22Rv1 (cell line): ENCODE data around the gene APBB3.
A peak's percentile ranks its signal among the peaks of the same experiment; 100 is the strongest.

Experiments used
- H3K27ac ChIP-seq: fragments of 450-650 bp; 2 replicates; pipeline ENCODE4 v1.5.1; 2017
- ZFX ChIP-seq: fragments of 450-650 bp; IDR thresholded peaks from 2 replicates; pipeline ENCODE4 v1.6.1; 2017; ENCODE audit warnings: antibody characterized with exemption, borderline replicate concordance
- TF ChIP-seq, protein P1 (sequence below): fragments of 450-650 bp; IDR thresholded peaks from 2 replicates; pipeline ENCODE4 v1.5.1; 2017; ENCODE audit warnings: mild to moderate bottlenecking

Gene APBB3

DNA sequence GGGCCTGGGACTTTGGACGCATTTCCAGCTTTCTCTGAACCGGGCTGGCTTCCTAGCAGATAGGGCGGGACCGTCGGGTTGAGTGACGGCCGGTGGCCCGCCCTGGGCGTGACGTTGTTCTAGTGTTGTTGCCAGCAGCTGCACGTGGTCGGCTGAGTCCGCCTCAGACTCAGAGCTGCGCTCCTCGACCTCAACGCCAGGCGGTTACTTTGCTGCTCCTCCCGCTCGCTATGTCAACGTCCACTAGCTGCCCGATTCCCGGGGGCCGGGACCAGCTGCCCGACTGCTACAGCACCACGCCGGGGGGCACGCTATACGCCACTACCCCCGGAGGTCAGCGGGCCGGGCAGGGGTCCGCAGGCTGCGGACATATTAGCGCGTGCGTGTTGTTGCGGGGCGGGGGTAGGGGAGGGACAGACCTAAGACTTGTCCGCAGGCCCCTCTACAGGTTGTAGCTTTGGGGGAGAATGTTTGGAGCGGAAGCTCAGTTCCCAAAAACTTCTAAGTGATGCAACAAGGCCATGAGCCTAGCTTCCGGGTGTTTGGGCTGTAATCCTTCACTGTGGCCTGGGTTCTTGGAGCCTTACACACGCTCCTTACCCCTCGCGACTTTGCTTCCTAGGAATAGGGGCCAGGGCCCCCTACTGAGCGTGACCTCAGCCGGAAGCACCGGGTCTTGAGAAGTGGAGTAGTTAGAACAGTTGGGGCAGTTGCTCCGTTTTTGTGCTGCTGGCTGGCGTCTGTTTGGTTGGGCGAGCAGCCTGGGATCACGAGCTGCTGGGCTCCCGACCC is 16.7 kb downstream of the APBB3 start, which contains the start of gene EIF4EBP3:
Gene EIF4EBP3, plus strand, starts transcription at position 155 of the 792 bp plus-strand sequence. Its CDS starts 76 bp downstream, at position 231.
- peak within 1 kb of the TSS; percentile 89 for H3K27ac ChIP-seq
- no peak for TF ChIP-seq ZFX
- TF ChIP-seq, protein P1, sequence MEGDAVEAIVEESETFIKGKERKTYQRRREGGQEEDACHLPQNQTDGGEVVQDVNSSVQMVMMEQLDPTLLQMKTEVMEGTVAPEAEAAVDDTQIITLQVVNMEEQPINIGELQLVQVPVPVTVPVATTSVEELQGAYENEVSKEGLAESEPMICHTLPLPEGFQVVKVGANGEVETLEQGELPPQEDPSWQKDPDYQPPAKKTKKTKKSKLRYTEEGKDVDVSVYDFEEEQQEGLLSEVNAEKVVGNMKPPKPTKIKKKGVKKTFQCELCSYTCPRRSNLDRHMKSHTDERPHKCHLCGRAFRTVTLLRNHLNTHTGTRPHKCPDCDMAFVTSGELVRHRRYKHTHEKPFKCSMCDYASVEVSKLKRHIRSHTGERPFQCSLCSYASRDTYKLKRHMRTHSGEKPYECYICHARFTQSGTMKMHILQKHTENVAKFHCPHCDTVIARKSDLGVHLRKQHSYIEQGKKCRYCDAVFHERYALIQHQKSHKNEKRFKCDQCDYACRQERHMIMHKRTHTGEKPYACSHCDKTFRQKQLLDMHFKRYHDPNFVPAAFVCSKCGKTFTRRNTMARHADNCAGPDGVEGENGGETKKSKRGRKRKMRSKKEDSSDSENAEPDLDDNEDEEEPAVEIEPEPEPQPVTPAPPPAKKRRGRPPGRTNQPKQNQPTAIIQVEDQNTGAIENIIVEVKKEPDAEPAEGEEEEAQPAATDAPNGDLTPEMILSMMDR: peak; percentile 54

DNA sequence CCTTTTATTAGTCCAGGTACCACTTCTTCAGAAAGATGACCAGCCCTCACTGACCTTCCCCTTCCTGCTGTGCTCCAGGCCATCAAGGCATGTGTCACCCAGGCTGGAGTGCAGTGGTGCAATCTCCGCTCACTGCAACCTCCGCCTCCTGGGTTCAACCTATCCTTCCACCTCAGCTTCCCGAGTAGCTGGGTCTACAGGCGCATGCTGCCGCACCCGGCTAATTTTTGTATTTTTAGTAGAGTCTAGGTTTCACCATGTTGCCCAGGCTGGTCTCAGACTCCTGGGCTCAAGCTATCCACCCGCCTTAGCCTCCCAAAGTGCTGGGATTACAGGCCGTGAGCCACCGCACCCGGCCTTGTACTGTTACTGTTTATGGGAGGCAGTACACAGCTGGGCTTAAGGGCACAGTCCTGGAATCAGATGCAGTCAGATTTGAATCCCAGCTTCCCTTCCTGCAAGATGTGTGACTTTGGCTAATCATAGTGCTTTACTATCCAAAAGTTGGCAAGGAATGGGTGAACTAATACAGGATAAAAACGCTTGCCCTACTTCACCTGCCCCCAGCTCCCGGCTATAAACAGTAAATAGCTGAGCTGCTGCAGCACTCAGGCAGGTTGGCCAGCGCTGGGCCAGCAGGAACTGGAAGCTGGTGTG is 17.4 kb downstream of the APBB3 start:
- H3K27ac ChIP-seq: peak overlapping the region; percentile 89
- TF ChIP-seq, protein P1: no peak
- TF ChIP-seq ZFX: no peak

DNA sequence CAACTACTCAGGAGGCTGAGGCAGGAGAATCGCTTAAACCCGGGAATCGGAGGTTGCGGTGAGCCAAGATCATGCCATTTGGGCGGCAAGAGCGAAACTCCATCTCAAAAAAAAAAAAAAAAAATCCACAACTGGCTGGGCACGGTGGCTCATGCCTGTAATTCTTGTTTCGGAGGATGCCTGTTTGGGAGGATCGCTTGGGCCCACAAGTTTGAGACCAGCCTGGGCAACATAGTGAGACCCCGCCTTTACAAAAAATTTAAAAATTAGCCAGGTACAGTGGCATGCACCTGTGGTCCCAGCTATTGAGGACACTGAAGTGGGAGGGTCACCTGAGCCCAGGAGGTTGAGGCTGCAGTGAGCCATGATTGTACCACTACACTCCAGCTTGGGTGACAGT is 18.8 kb downstream of the APBB3 start:
- TF ChIP-seq, protein P1: no peak
- TF ChIP-seq ZFX: no peak
- peak overlapping the region; percentile 89 for H3K27ac ChIP-seq

DNA sequence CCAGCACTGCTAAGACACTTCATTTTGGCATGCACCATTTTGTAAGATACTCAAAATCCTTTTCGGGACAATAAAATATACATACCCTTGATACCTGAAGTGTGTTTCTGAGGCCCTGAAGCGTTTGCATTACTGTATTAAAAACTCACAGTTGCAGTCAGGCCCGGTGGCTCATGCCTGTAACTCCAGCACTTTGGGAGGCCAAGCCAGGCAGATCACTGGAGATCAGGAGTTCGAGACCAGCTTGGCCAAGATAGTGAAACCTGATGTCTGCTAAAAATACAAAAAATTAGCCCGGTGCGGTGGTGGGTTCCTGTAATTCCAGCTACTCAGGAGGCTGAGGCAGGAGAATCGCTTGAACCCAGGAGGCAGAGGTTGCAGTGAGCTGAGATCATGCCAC is 19.4 kb downstream of the APBB3 start:
- TF ChIP-seq, protein P1: no peak
- TF ChIP-seq ZFX: no peak
- peak overlapping the region; percentile 89; the same call in 1 of the 2 replicates for H3K27ac ChIP-seq

DNA sequence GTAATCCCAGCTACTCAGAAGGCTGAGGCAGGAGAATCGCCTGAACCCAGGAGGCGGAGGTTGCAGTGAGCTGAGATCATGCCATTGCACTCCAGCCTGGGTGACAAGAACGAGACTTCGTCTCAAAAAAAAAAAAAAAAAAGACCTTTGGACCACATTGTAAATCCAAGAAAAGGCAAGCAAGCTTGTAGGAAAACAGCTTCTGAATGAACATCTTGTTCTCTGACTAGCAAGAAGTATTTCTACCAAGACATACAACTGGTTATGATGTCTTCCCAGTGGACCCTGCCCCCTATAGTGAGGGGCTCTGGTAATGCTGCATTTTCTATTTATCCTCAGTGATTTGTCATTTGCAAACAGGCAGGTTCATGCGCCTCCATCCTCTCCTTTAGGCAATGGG is 21.4 kb downstream of the APBB3 start:
- TF ChIP-seq, protein P1: no peak
- no peak for TF ChIP-seq ZFX

DNA sequence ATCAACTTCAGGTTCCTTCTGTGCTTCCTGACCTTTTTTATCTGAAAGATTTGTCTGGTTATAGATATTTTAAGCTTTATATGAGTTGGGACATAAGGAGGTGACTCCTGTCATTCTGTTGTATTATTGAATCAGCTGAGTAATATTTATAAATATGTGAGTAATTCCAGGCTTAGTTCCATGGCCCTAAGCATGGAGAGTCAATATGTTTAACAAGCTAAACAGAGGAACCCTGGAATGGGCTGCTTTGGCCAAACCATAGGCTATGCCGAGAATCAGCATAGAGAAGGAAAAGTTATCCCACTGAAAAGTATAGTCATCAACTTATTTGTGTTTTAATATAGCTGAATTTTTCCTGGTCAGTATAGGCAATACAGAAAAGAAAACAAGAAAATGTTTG is 24.2 kb downstream of the APBB3 start:
- no peak for TF ChIP-seq ZFX
- TF ChIP-seq, protein P1: no peak
- no peak overlapping the region for H3K27ac ChIP-seq

More for the DNA sequence above, 21.4 kb downstream of the APBB3 start:
- H3K27ac ChIP-seq: no peak overlapping the region

DNA sequence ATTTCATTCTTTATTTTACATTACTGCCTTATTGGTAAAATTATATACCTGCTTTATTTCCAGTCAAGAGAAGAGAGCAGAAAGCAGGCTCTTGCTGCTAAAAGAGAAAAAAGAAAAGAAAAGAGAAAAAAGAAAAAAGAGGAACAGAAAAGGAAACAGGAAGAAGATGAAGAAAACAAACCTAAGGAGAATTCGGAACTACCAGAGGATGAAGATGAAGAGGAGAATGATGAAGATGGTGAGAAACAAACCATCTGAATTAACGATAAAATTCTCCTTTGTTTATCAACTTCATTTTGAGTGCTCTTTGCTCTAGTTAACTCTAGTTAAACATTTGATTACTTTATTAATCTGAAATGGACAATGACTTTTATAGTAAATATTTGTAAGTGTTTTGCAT is 40.4 kb downstream of the APBB3 start:
- no peak for TF ChIP-seq ZFX
- TF ChIP-seq, protein P1: no peak
- no peak overlapping the region for H3K27ac ChIP-seq
